ENCODE data around the gene ATAD1.
"Not testable (repeated sequence)": the region's sequence is repeated elsewhere in the genome, so short reads cannot be mapped to it uniquely, and the experiment has no call there.

The ATAD1 gene

GRCh38 chr10:87818505-87819288 lies 671 bp upstream of the ATAD1 start:
- H3K4me3 ChIP-seq (ENCODE audit: low read depth, low read length): peak overlapping the region; percentile 74
- in situ Hi-C loops (cut with HindIII; ENCODE audit: low sequenced_read_pairs): no loop called here
- no peak for TF ChIP-seq CTCF (IDR thresholded peaks at IDR 0.05; ENCODE audit: low read depth, low read length)
- peak; percentile 29 for DNase-seq (ENCODE audit: low read depth, low spot score)

GRCh38 chr10:87816898-87817608 lies 973 bp downstream of the ATAD1 start:
- H3K4me3 ChIP-seq (ENCODE audit: low read depth, low read length): peak overlapping the region; percentile 74
- DNase-seq (ENCODE audit: low read depth, low spot score): peak; percentile 7
- no peak for TF ChIP-seq CTCF (IDR thresholded peaks at IDR 0.05; ENCODE audit: low read depth, low read length)
- in situ Hi-C loops (cut with HindIII; ENCODE audit: low sequenced_read_pairs): no loop called here

- in situ Hi-C loops (cut with HindIII; ENCODE audit: low sequenced_read_pairs): no loop called here
- no peak overlapping the region for H3K4me3 ChIP-seq (ENCODE audit: low read depth, low read length)
- DNase-seq (ENCODE audit: low read depth, low spot score): no peak
- no peak for TF ChIP-seq CTCF (IDR thresholded peaks at IDR 0.05; ENCODE audit: low read depth, low read length)
Measured at GRCh38 chr10:87816163-87816897, 1.7 kb downstream of the ATAD1 start.

GRCh38 chr10:87804939-87805569 lies 13.0 kb downstream of the ATAD1 start:
- no peak for DNase-seq (ENCODE audit: low read depth, low spot score)
- in situ Hi-C loops (cut with HindIII; ENCODE audit: low sequenced_read_pairs): no loop called here
- TF ChIP-seq CTCF (IDR thresholded peaks at IDR 0.05; ENCODE audit: low read depth, low read length): no peak
- H3K4me3 ChIP-seq (ENCODE audit: low read depth, low read length): no peak overlapping the region

- no peak for TF ChIP-seq CTCF (IDR thresholded peaks at IDR 0.05; ENCODE audit: low read depth, low read length)
- in situ Hi-C loops (cut with HindIII; ENCODE audit: low sequenced_read_pairs): no loop called here
Measured at GRCh38 chr10:87803831-87804230, 14.2 kb downstream of the ATAD1 start.

GRCh38 chr10:87803328-87803727 lies 14.7 kb downstream of the ATAD1 start:
- no peak for TF ChIP-seq CTCF (IDR thresholded peaks at IDR 0.05; ENCODE audit: low read depth, low read length)
- H3K4me3 ChIP-seq (ENCODE audit: low read depth, low read length): no peak overlapping the region
- no peak for DNase-seq (ENCODE audit: low read depth, low spot score)
- in situ Hi-C loops (cut with HindIII; ENCODE audit: low sequenced_read_pairs): no loop called here

More at GRCh38 chr10:87803831-87804230, 14.2 kb downstream of the ATAD1 start:
- no peak for DNase-seq (ENCODE audit: low read depth, low spot score)
- no peak overlapping the region for H3K4me3 ChIP-seq (ENCODE audit: low read depth, low read length)

GRCh38 chr10:87801813-87802435 lies 16.1 kb downstream of the ATAD1 start:
- H3K4me3 ChIP-seq (ENCODE audit: low read depth, low read length); in situ Hi-C loops (cut with HindIII; ENCODE audit: low sequenced_read_pairs); DNase-seq (ENCODE audit: low read depth, low spot score): not testable (repeated sequence)

Data from astrocyte of the spinal cord (primary cell).